DND-41 (cell line): Measurements from ENCODE around the gene ITGB5.
A peak's percentile ranks its signal among the peaks of the same experiment; 100 is the strongest.

Experiments
- ATAC-seq: fragments of 200-7000 bp; cut with Tn5 transposase; 3 replicates; pipeline ENCODE4 v1.9.1; 2021; ENCODE audit warnings: low read depth; ENCODE audit not compliant: insufficient read depth
- DNase-seq: peaks from one replicate; pipeline ENCODE4 v3.0.0-alpha.2; 2020
- H2AFZ ChIP-seq: 2 replicates; pipeline ENCODE4 v1.6.0; 2012; ENCODE audit warnings: low read depth, low read length
- H3K27ac ChIP-seq: 2 replicates; pipeline ENCODE4 v1.5.1; 2012; ENCODE audit warnings: low read length, inconsistent platforms
- H3K27me3 ChIP-seq: fragments of 200-600 bp; sonication (generic); 2 replicates; pipeline ENCODE4 v1.6.0; 2012; ENCODE audit warnings: low read length, mild to moderate bottlenecking, inconsistent platforms; ENCODE audit not compliant: insufficient read depth, poor library complexity
- H3K36me3 ChIP-seq: 2 replicates; pipeline ENCODE4 v1.5.1; 2012; ENCODE audit warnings: low read length, inconsistent platforms; ENCODE audit not compliant: insufficient read depth
- H3K4me1 ChIP-seq: 2 replicates; pipeline ENCODE4 v1.5.1; 2012; ENCODE audit warnings: mild to moderate bottlenecking, low read length; ENCODE audit not compliant: insufficient read depth
- H3K4me2 ChIP-seq: 2 replicates; pipeline ENCODE4 v1.6.0; 2012; ENCODE audit warnings: mild to moderate bottlenecking, moderate library complexity, low read length, inconsistent platforms; ENCODE audit not compliant: insufficient read depth
- H3K4me3 ChIP-seq, 2 experiments: fragments of 200-600 bp in 1 of 2; shearing (Covaris generic) in 1 of 2; 2 replicates each; pipeline ENCODE4 v1.5.1; 2012 to 2016; ENCODE audit warnings: inconsistent platforms in 2 of 2, low read length in 2 of 2, mild to moderate bottlenecking in 2 of 2, low read depth in 1 of 2, moderate library complexity in 1 of 2
- H3K79me2 ChIP-seq: 2 replicates; pipeline ENCODE4 v1.6.0; 2012; ENCODE audit warnings: low read length, inconsistent platforms; ENCODE audit not compliant: insufficient read depth
- H3K9ac ChIP-seq: 2 replicates; pipeline ENCODE4 v1.6.0; 2012; ENCODE audit warnings: low read depth, mild to moderate bottlenecking, inconsistent platforms, low read length, moderate library complexity
- H3K9me3 ChIP-seq: 2 replicates; pipeline ENCODE4 v1.5.1; 2012; ENCODE audit warnings: low read length, moderate library complexity, mild to moderate bottlenecking, inconsistent platforms; ENCODE audit not compliant: insufficient read depth, severe bottlenecking
- H4K20me1 ChIP-seq: 2 replicates; pipeline ENCODE4 v1.6.0; 2012; ENCODE audit warnings: low read length; ENCODE audit not compliant: insufficient read depth
- EZH2 ChIP-seq: IDR thresholded peaks from 3 replicates; pipeline ENCODE4 v1.6.1; 2012; ENCODE audit warnings: borderline replicate concordance, low read depth, mild to moderate bottlenecking, moderate library complexity, low read length, inconsistent platforms; ENCODE audit not compliant: severe bottlenecking
- TF ChIP-seq, protein P1 (sequence below): IDR thresholded peaks from 2 replicates; pipeline ENCODE4 v1.5.1; 2012; ENCODE audit warnings: borderline replicate concordance, low read length, moderate library complexity, mild to moderate bottlenecking; ENCODE audit not compliant: poor library complexity, severe bottlenecking; ENCODE audit errors: extremely low read depth

ITGB5 gene

DNA sequence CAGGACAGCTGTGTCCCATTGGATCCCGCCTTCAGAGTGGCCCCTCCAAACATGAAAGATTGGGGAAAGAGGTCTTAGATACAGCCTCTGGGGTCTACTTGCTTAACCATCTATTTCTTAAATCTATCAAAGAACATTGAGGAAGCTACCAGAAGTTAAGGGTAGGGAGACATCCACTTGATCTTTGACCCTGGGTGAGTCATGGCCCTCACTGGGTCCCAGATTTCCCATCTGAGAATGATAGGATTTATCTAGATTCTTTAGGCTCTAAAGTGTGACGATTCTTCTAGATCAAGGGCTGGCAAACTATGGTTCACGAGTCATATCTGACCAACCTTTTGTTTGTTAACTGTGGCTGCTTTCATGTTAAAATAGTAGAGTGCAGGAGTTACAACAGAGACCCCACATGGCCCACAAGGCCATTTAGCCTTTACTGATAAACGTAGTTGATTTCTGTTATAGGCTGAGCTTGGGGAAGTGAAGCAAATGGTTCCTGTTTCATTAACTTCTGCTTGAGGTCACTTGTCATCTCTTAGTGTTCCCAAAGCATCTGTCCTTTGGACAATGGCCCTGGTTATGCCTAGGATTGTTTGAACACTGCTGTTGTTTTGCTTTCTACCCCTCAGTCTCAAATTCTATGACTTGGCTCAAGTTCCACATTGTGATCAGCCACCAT lies 39.4 kb upstream of the ITGB5 start:
- H3K4me1 ChIP-seq: no peaks in the 10 kb centered on the region
- H2AFZ ChIP-seq: no peak overlapping the region
- no peaks in the 10 kb centered on the region for H3K9me3 ChIP-seq
- TF ChIP-seq EZH2: no peak
- TF ChIP-seq, protein P1, sequence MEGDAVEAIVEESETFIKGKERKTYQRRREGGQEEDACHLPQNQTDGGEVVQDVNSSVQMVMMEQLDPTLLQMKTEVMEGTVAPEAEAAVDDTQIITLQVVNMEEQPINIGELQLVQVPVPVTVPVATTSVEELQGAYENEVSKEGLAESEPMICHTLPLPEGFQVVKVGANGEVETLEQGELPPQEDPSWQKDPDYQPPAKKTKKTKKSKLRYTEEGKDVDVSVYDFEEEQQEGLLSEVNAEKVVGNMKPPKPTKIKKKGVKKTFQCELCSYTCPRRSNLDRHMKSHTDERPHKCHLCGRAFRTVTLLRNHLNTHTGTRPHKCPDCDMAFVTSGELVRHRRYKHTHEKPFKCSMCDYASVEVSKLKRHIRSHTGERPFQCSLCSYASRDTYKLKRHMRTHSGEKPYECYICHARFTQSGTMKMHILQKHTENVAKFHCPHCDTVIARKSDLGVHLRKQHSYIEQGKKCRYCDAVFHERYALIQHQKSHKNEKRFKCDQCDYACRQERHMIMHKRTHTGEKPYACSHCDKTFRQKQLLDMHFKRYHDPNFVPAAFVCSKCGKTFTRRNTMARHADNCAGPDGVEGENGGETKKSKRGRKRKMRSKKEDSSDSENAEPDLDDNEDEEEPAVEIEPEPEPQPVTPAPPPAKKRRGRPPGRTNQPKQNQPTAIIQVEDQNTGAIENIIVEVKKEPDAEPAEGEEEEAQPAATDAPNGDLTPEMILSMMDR: no peak
- H3K4me3 ChIP-seq: no peak overlapping the region
- H3K4me2 ChIP-seq: no peak overlapping the region
- no peaks in the 10 kb centered on the region for H3K79me2 ChIP-seq
- no peaks in the 10 kb centered on the region for H3K36me3 ChIP-seq
- DNase-seq: no peak
- ATAC-seq: no peak
- H3K27ac ChIP-seq: no peak overlapping the region
- H3K9ac ChIP-seq: no peak overlapping the region
- peaks cover 41% of the 10 kb centered on the region for H3K27me3 ChIP-seq
- no peaks in the 10 kb centered on the region for H4K20me1 ChIP-seq

DNA sequence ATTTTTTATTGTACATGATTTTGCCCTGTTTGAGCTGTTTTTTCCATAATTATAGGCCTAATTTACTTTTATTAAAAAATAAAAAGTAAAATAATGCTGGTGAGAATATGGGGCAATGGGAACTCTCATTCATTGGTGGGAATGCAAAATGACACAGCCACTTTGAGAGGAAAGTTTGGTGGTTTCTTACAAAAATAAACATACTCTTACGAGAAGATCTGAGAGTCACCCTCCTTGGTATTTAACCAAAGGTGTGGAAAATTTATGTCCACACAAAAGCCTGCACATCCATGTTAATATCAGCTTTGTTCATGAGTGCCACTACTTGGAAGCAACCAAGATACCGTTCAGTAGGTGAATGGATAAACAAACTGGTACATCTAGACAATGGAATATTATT lies 37.6 kb upstream of the ITGB5 start:
- Histone ChIP-seq H3K9ac (no peak overlapping the region), H3K27me3 (peaks cover 38% of the 10 kb centered on the region), H3K79me2 (no peaks in the 10 kb centered on the region), H3K9me3 (no peaks in the 10 kb centered on the region), H3K4me2 (no peak overlapping the region), H4K20me1 (no peaks in the 10 kb centered on the region), H3K27ac (no peak overlapping the region), H3K4me1 (no peaks in the 10 kb centered on the region), H3K4me3 (no peak overlapping the region), H2AFZ (no peak overlapping the region), H3K36me3 (no peaks in the 10 kb centered on the region)
- DNase-seq: no peak
- no peak for ATAC-seq
- TF ChIP-seq, protein P1: no peak
- TF ChIP-seq EZH2: no peak

DNA sequence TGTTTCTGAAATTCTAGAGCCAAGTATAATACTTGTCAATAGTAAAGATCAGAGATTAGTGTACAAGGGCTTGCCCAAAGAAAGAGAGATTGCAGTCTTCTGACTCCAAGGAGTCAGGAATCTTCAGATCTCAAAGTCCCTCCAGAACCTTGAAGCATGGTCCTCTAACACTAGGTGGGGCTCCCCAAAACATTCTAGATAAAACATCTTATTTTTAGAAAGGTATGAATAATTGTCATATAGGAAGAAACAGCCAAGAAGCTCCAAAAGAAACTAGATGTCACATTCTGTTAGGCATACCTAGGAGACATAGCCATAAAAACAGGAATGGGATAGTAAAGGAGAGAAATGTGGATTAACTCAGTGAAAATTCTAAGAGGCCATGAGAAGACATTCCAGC lies 36.7 kb upstream of the ITGB5 start:
- H3K4me1 ChIP-seq: no peaks in the 10 kb centered on the region
- H3K36me3 ChIP-seq: no peaks in the 10 kb centered on the region
- H4K20me1 ChIP-seq: no peaks in the 10 kb centered on the region
- H3K79me2 ChIP-seq: no peaks in the 10 kb centered on the region
- no peak overlapping the region for H3K27ac ChIP-seq
- H3K9ac ChIP-seq: no peak overlapping the region
- no peak overlapping the region for H3K4me2 ChIP-seq
- H2AFZ ChIP-seq: no peak overlapping the region
- ATAC-seq (no peak), DNase-seq (no peak)
- no peaks in the 10 kb centered on the region for H3K9me3 ChIP-seq
- TF ChIP-seq, protein P1: peak; percentile 16
- no peak for TF ChIP-seq EZH2
- H3K4me3 ChIP-seq: no peak overlapping the region
- peaks cover 38% of the 10 kb centered on the region for H3K27me3 ChIP-seq

DNA sequence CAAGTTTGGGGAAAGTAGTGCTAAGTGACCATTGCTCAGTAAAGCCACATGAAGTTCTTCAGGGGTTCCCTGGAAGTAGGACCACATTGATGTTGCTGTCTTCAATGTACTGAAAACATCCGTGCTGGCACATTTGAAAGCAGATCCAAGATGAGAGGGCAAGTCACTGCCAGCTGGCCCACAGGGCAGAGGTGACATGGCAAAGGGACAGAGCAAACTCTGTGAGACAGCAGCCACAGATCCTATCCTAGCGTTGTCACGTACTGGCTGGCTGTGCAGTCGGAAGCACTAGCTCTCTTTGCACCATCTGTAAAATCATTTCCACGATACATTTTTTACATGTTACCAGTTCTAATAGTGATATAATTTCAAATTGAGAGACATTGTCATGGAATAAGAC lies 33.6 kb upstream of the ITGB5 start:
- peaks cover 25% of the 10 kb centered on the region for H3K27me3 ChIP-seq
- H3K4me1 ChIP-seq: no peaks in the 10 kb centered on the region
- no peak overlapping the region for H3K27ac ChIP-seq
- no peak overlapping the region for H2AFZ ChIP-seq
- ATAC-seq (no peak), DNase-seq (no peak)
- H3K9me3 ChIP-seq: no peaks in the 10 kb centered on the region
- H4K20me1 ChIP-seq: no peaks in the 10 kb centered on the region
- no peak overlapping the region for H3K9ac ChIP-seq
- H3K79me2 ChIP-seq: no peaks in the 10 kb centered on the region
- no peaks in the 10 kb centered on the region for H3K36me3 ChIP-seq
- TF ChIP-seq EZH2: no peak
- TF ChIP-seq, protein P1: no peak
- no peak overlapping the region for H3K4me3 ChIP-seq
- H3K4me2 ChIP-seq: no peak overlapping the region
